MCF 10A (cell line): ENCODE results near the gene DNM2. TPM values are rescaled to one million over a fixed set of nuclear protein-coding genes. Genes with fewer than 3 reads are reported as not detected.

ENCODE experiments used
- BruUV-seq: library from RNA; stranded (reverse); fragments of 400-500 nt; replicated peaks from 2 replicates; lab custom pipeline; 2021; lab: Mats Ljungman, UMichigan
- CTCF ChIA-PET: fragments of 300-600 bp; sonication (Branson Sonifier 250); formaldehyde crosslinking; extraction: SDS; loops from one replicate; lab custom pipeline; 2021; ENCODE audit warnings: antibody characterized with exemption, inconsistent platforms; lab: Yijun Ruan, JAX
- POLR2A ChIA-PET: fragments of 300-600, 350-650 bp; sonication (Branson Sonifier 250); formaldehyde crosslinking; extraction: SDS; loops from one replicate; lab custom pipeline; 2020; ENCODE audit warnings: antibody characterized with exemption, inconsistent platforms; lab: Yijun Ruan, JAX
- DNase-seq: peaks from one replicate; pipeline ENCODE4 v3.0.0-alpha.2; 2018; ENCODE audit not compliant: unreplicated experiment
- H3K27ac Mint-ChIP-seq: one replicate; pipeline ENCODE4 v1.8.0; 2022; ENCODE audit warnings: mild to moderate bottlenecking, low read depth, mixed read lengths; ENCODE audit not compliant: unreplicated experiment
- H3K27me3 Mint-ChIP-seq: one replicate; pipeline ENCODE4 v1.8.0; 2022; ENCODE audit warnings: mixed read lengths; ENCODE audit not compliant: insufficient read depth, unreplicated experiment
- H3K36me3 Mint-ChIP-seq: one replicate; pipeline ENCODE4 v1.8.0; 2022; ENCODE audit warnings: mild to moderate bottlenecking, moderate library complexity, mixed read lengths; ENCODE audit not compliant: insufficient read depth, unreplicated experiment
- H3K4me1 Mint-ChIP-seq: one replicate; pipeline ENCODE4 v1.8.0; 2022; ENCODE audit warnings: mixed read lengths; ENCODE audit not compliant: insufficient read depth, unreplicated experiment
- H3K4me3 Mint-ChIP-seq: one replicate; pipeline ENCODE4 v1.8.0; 2022; ENCODE audit warnings: mild to moderate bottlenecking, moderate library complexity, mixed read lengths; ENCODE audit not compliant: unreplicated experiment
- H3K9me3 Mint-ChIP-seq: one replicate; pipeline ENCODE4 v1.8.0; 2022; ENCODE audit warnings: mixed read lengths; ENCODE audit not compliant: unreplicated experiment
- CTCF ChIP-seq: fragments of 200-600 bp; IDR thresholded peaks from one replicate; pipeline ENCODE4 v1.8.0; 2022; ENCODE audit warnings: antibody characterized with exemption, mild to moderate bottlenecking; ENCODE audit not compliant: unreplicated experiment
- intact Hi-C: fragments of 100-400 bp; cut with micrococcal nuclease; formaldehyde crosslinking; loops from 2 replicates; pipeline ENCODE4 v1.14.1; 2022
- total RNA-seq: library from RNA; stranded (reverse); gene quantifications from 2 replicates; pipeline ENCODE4 v1.2.3, GENCODE V29; 2022

DNM2 gene
- total RNA-seq, 1 experiment from 2014 or later: 114 TPM

- no TSS peak for BruUV-seq
- ChIA-PET POLR2A (interaction anchor here (0.6 kb wide), 1 partner anchor 51 kb away, joined by 4 read pairs; no protein-coding TSS in a partner anchor), CTCF (interaction anchor here (0.7 kb wide), 2 partner anchors 75 to 76 kb away, joined by 3 to 5 read pairs; no protein-coding TSS in a partner anchor)
- TF ChIP-seq CTCF: no peak
- Mint-ChIP-seq H3K9me3 (no peaks in the 10 kb centered on the region), H3K36me3 (peaks cover 85% of the 10 kb centered on the region), H3K27ac (no peak overlapping the region), H3K4me1 (no peaks in the 10 kb centered on the region), H3K4me3 (no peak overlapping the region), H3K27me3 (no peaks in the 10 kb centered on the region)
- intact Hi-C loops: no loop called here
- DNase-seq: no peak
Observed at GRCh38 chr19:10788146-10788545, 70.3 kb downstream of the DNM2 start.

GRCh38 chr19:10789866-10790265 lies 72.0 kb downstream of the DNM2 start:
- H3K27me3 Mint-ChIP-seq: no peaks in the 10 kb centered on the region
- TF ChIP-seq CTCF: no peak
- ChIA-PET POLR2A (no interaction called here), CTCF (no interaction called here)
- no peak overlapping the region for H3K27ac Mint-ChIP-seq
- DNase-seq: no peak
- H3K36me3 Mint-ChIP-seq: peaks cover 85% of the 10 kb centered on the region
- H3K4me1 Mint-ChIP-seq: no peaks in the 10 kb centered on the region
- intact Hi-C loops: no loop called here
- no TSS peak for BruUV-seq
- no peaks in the 10 kb centered on the region for H3K9me3 Mint-ChIP-seq
- H3K4me3 Mint-ChIP-seq: no peak overlapping the region

GRCh38 chr19:10796653-10797052 lies 78.8 kb downstream of the DNM2 start:
- Mint-ChIP-seq H3K9me3 (no peaks in the 10 kb centered on the region), H3K36me3 (peaks cover 58% of the 10 kb centered on the region), H3K4me1 (no peaks in the 10 kb centered on the region), H3K27me3 (no peaks in the 10 kb centered on the region), H3K4me3 (no peak overlapping the region), H3K27ac (no peak overlapping the region)
- ChIA-PET POLR2A (interaction anchor here (0.6 to 1.1 kb wide), 2 partner anchors 13 to 24 kb away, joined by 4 read pairs; no protein-coding TSS in a partner anchor), CTCF (no interaction called here)
- intact Hi-C loops: no loop called here
- no peak for DNase-seq
- no peak for TF ChIP-seq CTCF
- no TSS peak for BruUV-seq

- no peak for TF ChIP-seq CTCF
- Mint-ChIP-seq H3K4me1 (no peaks in the 10 kb centered on the region), H3K27ac (no peak overlapping the region), H3K4me3 (no peak overlapping the region), H3K27me3 (no peaks in the 10 kb centered on the region), H3K36me3 (peaks cover 53% of the 10 kb centered on the region), H3K9me3 (no peaks in the 10 kb centered on the region)
- CTCF ChIA-PET: no interaction called here
- BruUV-seq: no TSS peak
- intact Hi-C loops: no loop called here
- POLR2A ChIA-PET: interaction anchor here (0.6 to 1.1 kb wide), 2 partner anchors 13 to 24 kb away, joined by 4 read pairs; no protein-coding TSS in a partner anchor
- no peak for DNase-seq
Observed at GRCh38 chr19:10797078-10797477, 79.2 kb downstream of the DNM2 start.
